ELR (cell line): Measurements from ENCODE around the gene MON1A.

Source experiments
- DNase-seq: peaks from one replicate; pipeline ENCODE4 v3.0.0-alpha.2; 2015; ENCODE audit warnings: low read depth

The MON1A gene

GRCh38 chr3:49889296-49889695 lies 40.3 kb downstream of the MON1A start:
- DNase-seq, result no peak

GRCh38 chr3:49886922-49887265 lies 42.7 kb downstream of the MON1A start:
- no peak for DNase-seq

GRCh38 chr3:49883998-49884397 lies 45.6 kb downstream of the MON1A start:
- DNase-seq, result peak; percentile 49

GRCh38 chr3:49882166-49882565 lies 47.4 kb downstream of the MON1A start:
- no peak for DNase-seq

- DNase-seq, result no peak
These were observed 48.9 kb downstream of the MON1A start for GRCh38 chr3:49880581-49881315.

- DNase-seq, result no peak
These were observed 49.9 kb downstream of the MON1A start for GRCh38 chr3:49879721-49880120.

- DNase-seq, result no peak
These were observed 50.9 kb downstream of the MON1A start for GRCh38 chr3:49878686-49879085.

- DNase-seq, result no peak
These were observed 51.9 kb downstream of the MON1A start for GRCh38 chr3:49877716-49878115.

- no peak for DNase-seq
These were observed 53.0 kb downstream of the MON1A start for GRCh38 chr3:49876567-49876966.

GRCh38 chr3:49873623-49874022 lies 56.0 kb downstream of the MON1A start:
- DNase-seq, result no peak

GRCh38 chr3:49872801-49873281 lies 56.8 kb downstream of the MON1A start:
- DNase-seq, result no peak

GRCh38 chr3:49871531-49872153 lies 58.0 kb downstream of the MON1A start:
- DNase-seq, result no peak

- DNase-seq, result no peak
These were observed 60.0 kb downstream of the MON1A start, which contains the start of gene CAMKV for GRCh38 chr3:49869525-49870126. Gene CAMKV (minus strand): TSS chr3:49869906. CDS start chr3:49862388, 7,518 bp downstream.

GRCh38 chr3:49868862-49869466 lies 60.6 kb downstream of the MON1A start:
- DNase-seq, result no peak

- DNase-seq, result peak; percentile 55
These were observed 61.7 kb downstream of the MON1A start for GRCh38 chr3:49867871-49868321.

GRCh38 chr3:49867400-49867799 lies 62.2 kb downstream of the MON1A start:
- no peak for DNase-seq

GRCh38 chr3:49865198-49865784 lies 64.3 kb downstream of the MON1A start:
- DNase-seq, result no peak

- DNase-seq, result no peak
These were observed 65.1 kb downstream of the MON1A start for GRCh38 chr3:49864505-49864904.

GRCh38 chr3:49859576-49860305 lies 69.9 kb downstream of the MON1A start:
- no peak for DNase-seq
